VCaP (cell line): Measurements from ENCODE around the gene ZDHHC22.

Source experiments
- H3K27ac ChIP-seq: fragments of 450-650 bp; 2 replicates; pipeline ENCODE4 v1.5.1; 2017
- TF ChIP-seq, protein P1 (sequence below): fragments of 450-650 bp; conservative IDR thresholded peaks from 2 replicates; pipeline ENCODE4 v1.5.1; 2017; ENCODE audit warnings: mild to moderate bottlenecking, moderate library complexity

ZDHHC22 gene

DNA sequence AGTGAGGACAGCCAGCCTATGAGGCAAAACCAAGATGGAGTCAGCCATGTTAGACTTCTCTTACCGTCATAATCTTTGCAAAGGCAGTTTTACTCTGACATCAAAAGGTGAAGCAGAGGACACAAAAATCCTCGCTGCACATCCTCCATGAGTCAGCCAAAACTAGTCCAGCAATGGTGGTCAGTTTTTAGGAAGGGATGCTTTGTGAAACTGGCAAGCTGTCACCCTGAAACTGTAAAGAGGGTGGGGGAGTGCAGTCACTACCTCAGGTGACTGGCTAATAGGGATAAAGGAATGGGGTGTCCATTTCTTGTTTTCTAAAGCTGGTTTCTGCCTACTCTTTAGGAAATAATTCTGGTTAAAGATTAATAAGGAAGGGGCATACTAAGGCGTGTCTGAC, 48.9 kb downstream of the ZDHHC22 start:
- H3K27ac ChIP-seq: no peak overlapping the region
- TF ChIP-seq, protein P1, sequence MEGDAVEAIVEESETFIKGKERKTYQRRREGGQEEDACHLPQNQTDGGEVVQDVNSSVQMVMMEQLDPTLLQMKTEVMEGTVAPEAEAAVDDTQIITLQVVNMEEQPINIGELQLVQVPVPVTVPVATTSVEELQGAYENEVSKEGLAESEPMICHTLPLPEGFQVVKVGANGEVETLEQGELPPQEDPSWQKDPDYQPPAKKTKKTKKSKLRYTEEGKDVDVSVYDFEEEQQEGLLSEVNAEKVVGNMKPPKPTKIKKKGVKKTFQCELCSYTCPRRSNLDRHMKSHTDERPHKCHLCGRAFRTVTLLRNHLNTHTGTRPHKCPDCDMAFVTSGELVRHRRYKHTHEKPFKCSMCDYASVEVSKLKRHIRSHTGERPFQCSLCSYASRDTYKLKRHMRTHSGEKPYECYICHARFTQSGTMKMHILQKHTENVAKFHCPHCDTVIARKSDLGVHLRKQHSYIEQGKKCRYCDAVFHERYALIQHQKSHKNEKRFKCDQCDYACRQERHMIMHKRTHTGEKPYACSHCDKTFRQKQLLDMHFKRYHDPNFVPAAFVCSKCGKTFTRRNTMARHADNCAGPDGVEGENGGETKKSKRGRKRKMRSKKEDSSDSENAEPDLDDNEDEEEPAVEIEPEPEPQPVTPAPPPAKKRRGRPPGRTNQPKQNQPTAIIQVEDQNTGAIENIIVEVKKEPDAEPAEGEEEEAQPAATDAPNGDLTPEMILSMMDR: no peak

DNA sequence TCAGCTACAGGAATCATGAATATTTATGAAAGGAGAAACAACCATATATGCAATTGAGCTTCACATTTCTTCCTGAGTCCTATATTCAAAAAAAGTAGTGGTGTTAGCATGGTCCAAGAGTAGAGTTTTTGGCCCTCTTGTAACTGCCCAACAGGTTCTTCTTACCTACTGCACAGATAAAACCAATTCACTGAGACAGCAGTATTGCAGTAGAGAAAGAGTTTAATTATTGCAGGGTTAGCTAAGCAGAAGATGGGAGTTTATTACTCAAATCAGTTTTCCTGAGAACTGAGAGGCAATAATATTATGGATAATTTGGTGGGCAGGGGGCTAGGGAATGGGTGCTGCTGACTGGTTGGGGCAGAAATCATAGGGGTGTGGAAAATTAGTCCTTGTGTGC, 50.1 kb downstream of the ZDHHC22 start:
- TF ChIP-seq, protein P1: no peak
- H3K27ac ChIP-seq: no peak overlapping the region

DNA sequence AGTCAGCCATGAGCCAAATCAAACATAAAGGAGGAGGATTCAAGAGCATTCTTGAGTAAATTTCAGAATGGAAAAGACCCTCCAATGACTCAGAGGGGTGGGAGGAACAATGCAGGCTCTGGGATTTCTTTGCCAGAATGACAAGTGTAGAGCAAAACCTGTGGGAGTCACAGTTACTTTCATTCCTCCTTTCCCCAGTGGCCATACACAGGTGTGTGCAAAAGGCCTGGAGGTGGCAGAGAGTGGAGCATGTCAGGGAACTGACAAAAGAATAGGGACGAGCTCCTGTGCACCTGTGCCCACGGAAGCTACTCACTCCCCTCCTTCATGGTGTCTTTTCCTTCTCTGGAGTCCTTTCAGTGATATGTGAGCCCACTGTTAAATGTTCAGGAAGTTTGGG, 52.9 kb downstream of the ZDHHC22 start:
- TF ChIP-seq, protein P1: no peak
- peak overlapping the region; percentile 88 for H3K27ac ChIP-seq

DNA sequence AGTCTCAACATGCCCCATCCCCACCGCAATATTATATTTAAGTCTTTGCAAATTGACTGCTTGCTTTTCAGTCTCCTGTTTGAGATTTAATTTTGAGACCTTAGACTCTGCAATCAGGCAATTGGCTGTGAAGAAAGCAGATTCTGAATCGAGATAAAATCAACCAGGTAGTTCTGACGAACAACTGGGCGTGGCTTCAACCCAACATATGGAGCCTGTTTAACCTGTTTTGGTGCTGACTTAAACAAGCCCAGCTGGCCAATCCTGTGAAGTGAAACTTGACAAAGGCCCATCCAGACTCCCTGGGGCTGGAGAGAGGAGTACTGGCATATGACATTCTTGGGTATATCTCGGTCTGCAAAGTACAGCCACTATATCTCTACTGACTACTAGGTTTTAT, 53.4 kb downstream of the ZDHHC22 start:
- H3K27ac ChIP-seq: peak overlapping the region; percentile 88
- TF ChIP-seq, protein P1: no peak

DNA sequence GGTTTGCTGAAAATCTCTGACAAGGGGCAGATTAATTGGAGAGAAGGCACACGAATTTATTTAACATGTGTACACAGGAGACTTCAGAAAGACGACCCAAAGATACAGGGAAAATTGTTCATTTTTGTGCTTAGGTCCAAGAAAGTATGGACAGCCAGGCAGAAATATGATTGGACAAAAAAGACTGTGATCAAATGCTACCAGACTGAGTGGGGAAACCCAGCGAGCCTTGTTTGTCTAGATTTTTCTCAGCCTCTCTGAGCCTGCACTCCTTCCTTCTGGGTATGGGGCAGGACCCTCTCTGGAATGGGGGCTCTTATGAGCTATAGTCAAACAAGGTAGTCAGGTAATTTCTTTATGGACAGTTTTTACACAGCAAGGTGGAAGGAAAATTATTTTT, 54.0 kb downstream of the ZDHHC22 start:
- H3K27ac ChIP-seq: peak overlapping the region; percentile 88
- TF ChIP-seq, protein P1: no peak

DNA sequence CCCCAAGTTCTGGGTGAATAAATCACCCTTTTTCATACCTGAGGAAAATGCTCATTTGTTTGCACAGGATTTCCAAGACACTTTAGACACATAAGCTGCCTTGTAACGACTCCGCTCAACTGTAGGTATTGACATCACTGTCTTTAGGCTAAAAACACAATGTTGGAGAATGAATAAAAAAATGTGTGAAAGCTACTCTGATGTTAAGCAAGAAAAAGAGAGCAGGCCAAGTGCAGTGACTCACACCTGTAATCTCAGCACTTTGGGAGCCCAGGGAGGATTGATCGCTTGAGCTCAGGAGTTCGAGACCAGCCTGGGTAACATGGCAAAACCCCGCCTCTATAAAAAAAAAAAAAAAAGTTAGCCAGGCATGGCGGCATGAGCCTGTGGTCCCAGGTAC, 54.6 kb downstream of the ZDHHC22 start:
- H3K27ac ChIP-seq: peak overlapping the region; percentile 88

DNA sequence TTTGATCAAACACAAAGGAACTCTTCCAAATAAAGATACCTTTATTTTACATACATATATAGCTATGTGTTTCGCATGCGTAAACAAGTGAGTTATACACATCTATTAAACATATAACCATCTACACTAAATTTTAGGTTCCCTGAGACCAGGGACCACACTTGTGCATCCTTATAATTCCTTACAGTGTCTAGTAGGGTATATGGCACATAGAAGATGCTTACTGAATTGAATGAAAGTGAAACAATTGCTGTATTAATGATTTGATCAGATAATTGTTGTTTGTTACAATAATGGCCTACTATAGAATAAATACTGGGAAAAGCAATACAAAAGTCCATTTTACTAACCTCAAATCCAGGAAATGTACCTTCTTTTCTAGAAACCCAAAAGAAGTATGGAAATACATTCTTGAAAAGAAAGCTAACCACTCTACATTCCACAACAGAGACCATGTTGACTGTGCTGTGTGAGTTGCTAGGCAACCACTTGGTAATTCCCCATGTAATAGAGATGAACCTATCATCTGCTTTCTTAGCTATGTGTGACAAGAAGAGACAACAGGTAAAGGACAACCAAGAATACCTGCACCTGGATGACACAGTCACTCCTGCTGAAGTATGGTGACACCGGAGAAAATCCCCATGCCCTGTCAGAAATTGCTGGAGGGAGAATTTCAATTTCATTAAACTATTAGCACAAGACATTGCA, 55.4 kb downstream of the ZDHHC22 start:
- TF ChIP-seq, protein P1: no peak
- no peak overlapping the region for H3K27ac ChIP-seq

More for the DNA sequence above, 54.6 kb downstream of the ZDHHC22 start:
- TF ChIP-seq, protein P1: no peak
